Kasumi-1 (cell line): Measurements from ENCODE around the gene SEC11A.
A peak's percentile ranks its signal among the peaks of the same experiment; 100 is the strongest.
"Not testable (repeated sequence)": the region's sequence is repeated elsewhere in the genome, so short reads cannot be mapped to it uniquely, and the experiment has no call there.

Experiments
- DNase-seq, 2 experiments: peaks; one replicate each; lab custom pipeline; 2025; lab: John Stamatoyannopoulos, UW

The SEC11A gene

GRCh38 chr15:84716036-84716732 is at the start of gene SEC11A:
Gene SEC11A, minus strand, starts transcription at chr15:84716139. Its CDS starts 64 bp downstream, at chr15:84716075.
- peak; percentile 88 to 91 for DNase-seq

GRCh38 chr15:84765675-84766074 is 49.7 kb upstream of the SEC11A start:
- DNase-seq, result no peak

- DNase-seq, result no peak
Measured at GRCh38 chr15:84764989-84765388, 49.0 kb upstream of the SEC11A start.

- DNase-seq, result no peak
Measured at GRCh38 chr15:84764585-84764984, 48.6 kb upstream of the SEC11A start.

GRCh38 chr15:84762840-84763572 is 47.1 kb upstream of the SEC11A start:
- no peak for DNase-seq

- DNase-seq, result no peak
Measured at GRCh38 chr15:84761607-84762131, 45.7 kb upstream of the SEC11A start.

- DNase-seq, result no peak
Measured at GRCh38 chr15:84760219-84760618, 44.3 kb upstream of the SEC11A start.

- no peak for DNase-seq
Measured at GRCh38 chr15:84759018-84759417, 43.1 kb upstream of the SEC11A start.

- no peak for DNase-seq
Measured at GRCh38 chr15:84755736-84756527, 40.0 kb upstream of the SEC11A start.

- DNase-seq, result not testable (repeated sequence)
Measured at GRCh38 chr15:84754889-84755288, 39.0 kb upstream of the SEC11A start.

GRCh38 chr15:84752700-84753099 is 36.8 kb upstream of the SEC11A start:
- DNase-seq, result no peak

GRCh38 chr15:84752195-84752594 is 36.3 kb upstream of the SEC11A start:
- DNase-seq, result no peak

GRCh38 chr15:84751721-84752120 is 35.8 kb upstream of the SEC11A start:
- DNase-seq, result not testable (repeated sequence)

- DNase-seq, result peak; percentile 77 to 80
Measured at GRCh38 chr15:84750583-84751092, 34.7 kb upstream of the SEC11A start.

GRCh38 chr15:84749111-84749991 is 33.4 kb upstream of the SEC11A start:
- peak; percentile 49 to 59 for DNase-seq

GRCh38 chr15:84748274-84749110 is 32.6 kb upstream of the SEC11A start, which contains the start of gene ZNF592:
Gene ZNF592, plus strand, starts transcription at chr15:84748592. Its CDS starts 34,084 bp downstream, at chr15:84782676.
- DNase-seq, result peak; percentile 36 to 44

GRCh38 chr15:84747416-84748273 is 31.7 kb upstream of the SEC11A start:
- DNase-seq, result peak; percentile 67 to 71

- DNase-seq, result no peak
Measured at GRCh38 chr15:84741121-84741520, 25.2 kb upstream of the SEC11A start.

- no peak for DNase-seq
Measured at GRCh38 chr15:84740691-84741090, 24.8 kb upstream of the SEC11A start.
